GM04503 (cell line): ENCODE measurements around the gene CPED1.
"Not testable (repeated sequence)": the region's sequence is repeated elsewhere in the genome, so short reads cannot be mapped to it uniquely, and the experiment has no call there.

Experiments
- DNase-seq: peaks from one replicate; pipeline ENCODE4 v3.0.0-alpha.2; 2012; ENCODE audit warnings: low read depth

CPED1 gene

GRCh38 chr7:121041516-121042148 is 53.1 kb downstream of the CPED1 start:
- no peak for DNase-seq

- no peak for DNase-seq
Observed at GRCh38 chr7:121042195-121042594, 53.7 kb downstream of the CPED1 start.

GRCh38 chr7:121042899-121043298 is 54.4 kb downstream of the CPED1 start:
- DNase-seq = no peak

- no peak for DNase-seq
Observed at GRCh38 chr7:121043314-121044234, 55.1 kb downstream of the CPED1 start.

- no peak for DNase-seq
Observed at GRCh38 chr7:121045090-121045489, 56.6 kb downstream of the CPED1 start.

GRCh38 chr7:121046009-121046408 is 57.5 kb downstream of the CPED1 start:
- no peak for DNase-seq

- no peak for DNase-seq
Observed at GRCh38 chr7:121046893-121047468, 58.5 kb downstream of the CPED1 start.

GRCh38 chr7:121048195-121048594 is 59.7 kb downstream of the CPED1 start:
- no peak for DNase-seq

- DNase-seq = no peak
Observed at GRCh38 chr7:121049028-121049791, 60.7 kb downstream of the CPED1 start.

GRCh38 chr7:121049897-121050296 is 61.4 kb downstream of the CPED1 start:
- DNase-seq = no peak

- no peak for DNase-seq
Observed at GRCh38 chr7:121053219-121053618, 64.7 kb downstream of the CPED1 start.

GRCh38 chr7:121054925-121055324 is 66.4 kb downstream of the CPED1 start:
- DNase-seq = no peak

- no peak for DNase-seq
Observed at GRCh38 chr7:121057878-121058277, 69.4 kb downstream of the CPED1 start.

GRCh38 chr7:121058975-121059374 is 70.5 kb downstream of the CPED1 start:
- DNase-seq = no peak

- not testable (repeated sequence) for DNase-seq
Observed at GRCh38 chr7:121059979-121060509, 71.5 kb downstream of the CPED1 start.

- DNase-seq = no peak
Observed at GRCh38 chr7:121061677-121062582, 73.4 kb downstream of the CPED1 start.

- no peak for DNase-seq
Observed at GRCh38 chr7:121062671-121063279, 74.3 kb downstream of the CPED1 start.

- DNase-seq = not testable (repeated sequence)
Observed at GRCh38 chr7:121067717-121068116, 79.2 kb downstream of the CPED1 start.

- no peak for DNase-seq
Observed at GRCh38 chr7:121069346-121070100, 81.0 kb downstream of the CPED1 start.

GRCh38 chr7:121071132-121071531 is 82.6 kb downstream of the CPED1 start:
- DNase-seq = no peak
